ENCODE results near the gene DBR1.

- no peak for TF ChIP-seq EZH2phosphoT487 (IDR thresholded peaks at IDR 0.05; ENCODE audit: insufficient read depth, low read depth)
- no peak for TF ChIP-seq EZH2 (IDR thresholded peaks at IDR 0.05; ENCODE audit: insufficient read depth, poor library complexity, severe bottlenecking)
Measured at GRCh38 chr3:138186803-138187295, 12.1 kb upstream of the DBR1 start.
